K562 (cell line): ENCODE results near the gene SKAP1. TPM values are rescaled to one million over a fixed set of nuclear protein-coding genes. Genes with fewer than 3 reads are reported as not detected.

Experiments
- ATAC-seq: fragments of 200-7000 bp; cut with Tn5 transposase; 3 replicates; pipeline ENCODE4 v1.9.1; 2020; ENCODE audit warnings: moderate library complexity
- BruUV-seq: library from RNA; stranded (reverse); fragments of 400-500 nt; replicated peaks from 2 replicates; lab custom pipeline; 2021; lab: Mats Ljungman, UMichigan
- CTCF ChIA-PET: fragments of 300-600 bp; formaldehyde crosslinking; extraction: SDS; loops from one replicate; lab custom pipeline; 2021; ENCODE audit warnings: low intra/inter-chr PET ratio; lab: Yijun Ruan, JAX
- POLR2A ChIA-PET: fragments of 300-600, 350-650 bp; sonication (Branson Sonifier 250); formaldehyde crosslinking; extraction: SDS; loops from one replicate; lab custom pipeline; 2021; ENCODE audit warnings: antibody characterized with exemption, inconsistent platforms; lab: Yijun Ruan, JAX
- DNase-seq, 4 experiments: peaks; one replicate each; pipeline versions ENCODE4 v3.0.0 to v3.0.0-alpha.2; 2011 to 2018; ENCODE audit warnings: low spot score in 3 of 4, mixed read lengths in 3 of 4; ENCODE audit errors: extremely low read depth in 1 of 4
- FAIRE-seq: peaks from 2 replicates; lab custom pipeline; 2011; peaks lifted over from hg19 to GRCh38; lab: Jason Lieb, UNC
- H2AFZ ChIP-seq: 2 replicates; pipeline ENCODE4 v1.6.0; 2011; ENCODE audit warnings: low read depth, low read length, control low read depth, inconsistent platforms
- H3K27ac ChIP-seq: fragments of 200-600 bp; 3 replicates; pipeline ENCODE4 v1.8.0; 2011; ENCODE audit warnings: low read depth, mild to moderate bottlenecking, control low read depth, inconsistent platforms, low read length, moderate library complexity, mixed read lengths; ENCODE audit errors: extremely low read depth
- H3K27me3 ChIP-seq, 2 experiments: fragments of 300-600 bp in 1 of 2; 2 replicates in 1 of 2; 3 replicates in 1 of 2; pipeline versions ENCODE4 v1.6.0 to v1.8.0; 2011; ENCODE audit warnings: inconsistent platforms in 2 of 2, low read length in 2 of 2, mild to moderate bottlenecking in 1 of 2, mixed read lengths in 1 of 2, moderate library complexity in 1 of 2; ENCODE audit not compliant: control insufficient read depth in 2 of 2, insufficient read depth in 2 of 2
- H3K36me3 ChIP-seq: fragments of 300-600 bp; 3 replicates; pipeline ENCODE4 v1.8.0; 2011; ENCODE audit warnings: mild to moderate bottlenecking, low read length, inconsistent platforms; ENCODE audit not compliant: control insufficient read depth, insufficient read depth
- H3K4me1 ChIP-seq, 2 experiments: fragments of 200-600 bp in 1 of 2; replicated peaks in 1 of 2; 2 replicates in 1 of 2; 3 replicates in 1 of 2; pipeline versions ENCODE4 v1.5.1 to v1.8.0; 2011; ENCODE audit warnings: inconsistent platforms in 2 of 2, low read length in 2 of 2, mild to moderate bottlenecking in 1 of 2, mixed read lengths in 1 of 2, moderate library complexity in 1 of 2; ENCODE audit not compliant: control insufficient read depth in 2 of 2, insufficient read depth in 2 of 2
- H3K4me2 ChIP-seq: 2 replicates; pipeline ENCODE4 v1.6.1; 2011; ENCODE audit warnings: low read length, control low read depth, inconsistent platforms, mixed read lengths; ENCODE audit not compliant: insufficient read depth
- H3K4me3 ChIP-seq: fragments of 200-600 bp; sonication (generic), shearing (Covaris generic); 2 replicates; pipeline ENCODE4 v1.5.1; 2016; ENCODE audit warnings: control low read depth, inconsistent platforms
- H3K79me2 ChIP-seq: fragments of 200-600 bp; 3 replicates; pipeline ENCODE4 v1.8.0; 2011; ENCODE audit warnings: low read length, inconsistent platforms; ENCODE audit not compliant: control insufficient read depth, insufficient read depth
- H3K9ac ChIP-seq, 2 experiments: 2 replicates each; pipeline versions ENCODE4 v1.6.0 to v1.6.1; 2011; ENCODE audit warnings: low read depth in 2 of 2, low read length in 2 of 2, control low read depth in 1 of 2, inconsistent platforms in 1 of 2, mild to moderate bottlenecking in 1 of 2, mixed read lengths in 1 of 2; ENCODE audit not compliant: insufficient read depth in 1 of 2
- H3K9me1 ChIP-seq: one replicate; pipeline ENCODE4 v1.6.0; 2011; ENCODE audit warnings: inconsistent platforms, mild to moderate bottlenecking, low read length, moderate library complexity; ENCODE audit not compliant: control insufficient read depth, insufficient read depth
- H3K9me3 ChIP-seq: replicated peaks from 2 replicates; pipeline ENCODE4 v1.5.1; 2011; ENCODE audit warnings: low read depth, low read length, inconsistent platforms; ENCODE audit not compliant: control insufficient read depth, insufficient read depth
- H4K20me1 ChIP-seq: replicated peaks from 2 replicates; pipeline ENCODE4 v1.6.1; 2011; ENCODE audit warnings: low read length, inconsistent platforms, mixed read lengths; ENCODE audit not compliant: control insufficient read depth, insufficient read depth
- CREB1 ChIP-seq, 2 experiments: sonication (generic) in 1 of 2; formaldehyde crosslinking in 1 of 2; IDR thresholded peaks; 2 replicates each; pipeline versions ENCODE4 v1.6.1 to v1.8.0; 2012 to 2022; ENCODE audit warnings: inconsistent platforms in 1 of 2, mild to moderate bottlenecking in 1 of 2, missing genetic modification reagents in 1 of 2, moderate library complexity in 1 of 2
- HOXB6 ChIP-seq: fragments of 250-450 bp; sonication (Bioruptor Pico); IDR thresholded peaks from 2 replicates; pipeline ENCODE4 v1.5.1; 2022; ENCODE audit warnings: mild to moderate bottlenecking, borderline replicate concordance
- LEF1 ChIP-seq: fragments of 450-650 bp; IDR thresholded peaks from 2 replicates; pipeline ENCODE4 v1.6.1; 2016; ENCODE audit warnings: mild to moderate bottlenecking
- PTBP1 ChIP-seq: fragments of 200-400 bp; formaldehyde crosslinking; IDR thresholded peaks from 2 replicates; pipeline ENCODE4 v1.6.1; 2017; ENCODE audit warnings: low read depth, low read length
- TBP ChIP-seq: optimal IDR thresholded peaks from 2 replicates; pipeline ENCODE3; 2011; ENCODE audit warnings: low read depth, low read length, improper control_type of control experiment
- TGIF2 ChIP-seq: sonication (generic); formaldehyde crosslinking; IDR thresholded peaks from 2 replicates; pipeline ENCODE4 v1.8.1; 2022; ENCODE audit warnings: mild to moderate bottlenecking, missing genetic modification reagents, moderate library complexity
- U2AF2 ChIP-seq: fragments of 200-400 bp; formaldehyde crosslinking; optimal IDR thresholded peaks from 2 replicates; pipeline ENCODE3; 2017; ENCODE audit warnings: low read depth, mild to moderate bottlenecking, low read length
- ZNF77 ChIP-seq: fragments of 250-450 bp; sonication (Bioruptor Pico); IDR thresholded peaks from 2 replicates; pipeline ENCODE4 v1.5.0; 2020
- WGBS: fragments of 100-300 bp; shearing (Covaris generic); methylation state at CpG from one replicate; pipeline ENCODE4 v1.1.6; 2016; ENCODE audit warnings: low coverage, mixed read lengths; ENCODE audit not compliant: insufficient coverage; ENCODE audit errors: missing lambda C conversion rate; 5-methylcytosine and 5-hydroxymethylcytosine counted together
- in situ Hi-C: fragments of 300-500 bp; cut with MboI; formaldehyde crosslinking; loops from 4 replicates; pipeline ENCODE4 v1.15.0; 2018; ENCODE audit warnings: inconsistent platforms, mixed read lengths
- intact Hi-C: fragments of 100-400 bp; cut with micrococcal nuclease; formaldehyde crosslinking; loops from 2 replicates; pipeline ENCODE4 v1.14.2; 2022
- polyA plus RNA-seq, 8 experiments: library from polyadenylated mRNA; depleted of rRNA in 4 of 8; stranded (reverse) in 5 of 8; unstranded in 3 of 8; fragments of >200 nt; fragmentation: Nextera tagmentation in 2 of 8; fragmentation: Illumina TruSeq in 1 of 8; extraction: Ambion mirVana in 2 of 8; extraction: Trizol in 1 of 8; gene quantifications; 2 replicates each; pipeline versions ENCODE4 v1.2.1 to v1.2.3, GENCODE V29; 2011 to 2014; ENCODE audit warnings: inconsistent platforms in 1 of 8, missing spikeins in 1 of 8
- total RNA-seq, 7 experiments: library from RNA; depleted of rRNA in 6 of 7; stranded (reverse); fragments of >200 nt in 6 of 7; fragmentation: Illumina TruSeq in 2 of 7; extraction: Trizol in 2 of 7; gene quantifications; 2 replicates each; pipeline versions ENCODE4 v1.2.1 to v1.2.3, GENCODE V29; 2011 to 2021; ENCODE audit warnings: low replicate concordance in 1 of 7

The SKAP1 gene
- total and polyA plus RNA-seq, 9 of the 15 experiments (the other 6 are each of a cell fraction or from before 2014, with no cell fraction given), result 0.06 to 0.80 (median 0.10) TPM; not detected in 4

DNA sequence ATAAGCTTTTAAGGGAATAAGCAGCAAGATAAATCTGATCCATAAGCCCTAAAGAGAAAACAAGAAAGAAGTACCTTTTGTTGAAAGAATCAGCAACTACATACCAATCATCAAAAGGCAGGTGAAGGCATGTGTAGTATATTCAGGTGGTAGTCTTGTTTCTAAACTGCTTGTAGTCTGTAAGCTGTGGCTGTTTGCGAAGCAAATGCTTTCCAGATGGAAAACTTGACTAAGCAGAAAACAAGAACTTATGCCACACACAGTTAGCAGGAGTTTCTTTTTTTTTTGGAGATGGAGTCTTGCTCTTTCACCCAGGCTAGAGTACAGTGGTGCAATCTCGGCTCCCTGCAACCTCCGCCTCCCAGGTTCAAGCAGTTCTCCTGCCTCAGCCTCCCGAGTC lies 334.4 kb downstream of the SKAP1 start:
- H3K9me1 ChIP-seq, result no peaks in the 10 kb centered on the region
- no peak overlapping the region for H3K27ac ChIP-seq
- H4K20me1 ChIP-seq, result no peaks in the 10 kb centered on the region
- intact Hi-C loops (no loop called here), in situ Hi-C loops (no loop called here)
- CTCF ChIA-PET, result no interaction called here
- peaks cover 3 to 11% of the 10 kb centered on the region in 2 experiments; a peak in 2 of 5 replicates for H3K4me1 ChIP-seq
- BruUV-seq, result no TSS peak
- FAIRE-seq (no peak), ATAC-seq (no peak), DNase-seq (no peak)
- H3K4me3 ChIP-seq, result no peak overlapping the region
- TF ChIP-seq HOXB6, result no peak
- no peak for TF ChIP-seq ZNF77 (CRISPR knock-in tag)
- no peak for TF ChIP-seq U2AF2
- TF ChIP-seq PTBP1, result no peak
- no peak for TF ChIP-seq TBP
- no peak for TF ChIP-seq LEF1
- TF ChIP-seq TGIF2 (CRISPR knock-in tag), result no peak
- TF ChIP-seq CREB1 (IDR thresholded peaks at IDR 0.05), result no peak
- TF ChIP-seq CREB1 (CRISPR knock-in tag; IDR thresholded peaks at IDR 0.05), result no peak
- no peak overlapping the region for H3K9ac ChIP-seq
- no peak overlapping the region for H3K4me2 ChIP-seq
- peaks cover 57% of the 10 kb centered on the region for H3K79me2 ChIP-seq
- no peak overlapping the region for H2AFZ ChIP-seq
- POLR2A ChIA-PET, result interaction anchor here (0.6 to 1.0 kb wide), 4 partner anchors 10 to 483 kb away, joined by 3 to 4 read pairs (median 3); no protein-coding TSS in a partner anchor
- peaks cover 20% of the 10 kb centered on the region; the same call in 1 of the 3 replicates for H3K36me3 ChIP-seq
- no peaks in the 10 kb centered on the region for H3K9me3 ChIP-seq
- H3K27me3 ChIP-seq, result no peaks in the 10 kb centered on the region
- 83% methylated on average over 2 of the region's 4 CpGs for WGBS
